DOHH2 (cell line): ENCODE data around the gene YIPF2.
"Not testable (repeated sequence)": the region's sequence is repeated elsewhere in the genome, so short reads cannot be mapped to it uniquely, and the experiment has no call there.

Experiments
- H3F3A ChIP-seq: fragments of 200-600 bp; sonication (generic), shearing (Covaris generic); 2 replicates; pipeline ENCODE4 v1.6.0; 2016; ENCODE audit warnings: antibody characterized with exemption, mild to moderate bottlenecking; ENCODE audit not compliant: control insufficient read depth, insufficient read depth
- H3K27ac ChIP-seq: fragments of 200-600 bp; sonication (generic); 2 replicates; pipeline ENCODE4 v1.5.1; 2014; ENCODE audit warnings: low read depth, mild to moderate bottlenecking, low read length, moderate library complexity
- H3K27me3 ChIP-seq: fragments of 200-600 bp; sonication (generic); 2 replicates; pipeline ENCODE4 v1.6.1; 2014; ENCODE audit warnings: mild to moderate bottlenecking, low read length, mixed read lengths; ENCODE audit not compliant: control insufficient read depth
- H3K36me3 ChIP-seq: fragments of 200-600 bp; sonication (generic); 2 replicates; pipeline ENCODE4 v1.6.1; 2014; ENCODE audit warnings: mild to moderate bottlenecking, low read length, moderate library complexity, mixed read lengths; ENCODE audit not compliant: control insufficient read depth
- H3K4me1 ChIP-seq: fragments of 200-600 bp; sonication (generic); 2 replicates; pipeline ENCODE4 v1.6.1; 2014; ENCODE audit warnings: mild to moderate bottlenecking, low read length, mixed read lengths; ENCODE audit not compliant: control insufficient read depth
- H3K4me2 ChIP-seq: fragments of 200-600 bp; sonication (generic); 2 replicates; pipeline ENCODE4 v1.6.0; 2014; ENCODE audit warnings: mild to moderate bottlenecking, low read length, moderate library complexity
- H3K4me3 ChIP-seq: fragments of 200-600 bp; sonication (generic); 2 replicates; pipeline ENCODE4 v1.5.1; 2014; ENCODE audit warnings: mild to moderate bottlenecking, low read length, mixed read lengths
- H3K79me2 ChIP-seq: fragments of 200-600 bp; sonication (generic); 2 replicates; pipeline ENCODE4 v1.6.1; 2014; ENCODE audit warnings: mild to moderate bottlenecking, low read length, mixed read lengths; ENCODE audit not compliant: control insufficient read depth
- H3K9me2 ChIP-seq: fragments of 200-600 bp; sonication (generic); replicated peaks from 2 replicates; pipeline ENCODE4 v1.6.1; 2014; ENCODE audit warnings: mild to moderate bottlenecking, low read length, mixed read lengths; ENCODE audit not compliant: control insufficient read depth
- H3K9me3 ChIP-seq: fragments of 200-600 bp; sonication (generic); 2 replicates; pipeline ENCODE4 v1.6.1; 2014; ENCODE audit warnings: antibody characterized with exemption, low read length, mixed read lengths; ENCODE audit not compliant: control insufficient read depth, insufficient read depth
- H4K20me1 ChIP-seq: fragments of 200-600 bp; sonication (generic); 2 replicates; pipeline ENCODE4 v1.6.0; 2014; ENCODE audit warnings: low read depth, mild to moderate bottlenecking, antibody characterized with exemption, low read length, moderate library complexity; ENCODE audit not compliant: control insufficient read depth, insufficient read depth
- EZH2phosphoT487 ChIP-seq: fragments of 200-600 bp; sonication (generic); IDR thresholded peaks from 2 replicates; pipeline ENCODE4 v1.6.1; 2017; ENCODE audit warnings: borderline replicate concordance, mild to moderate bottlenecking, antibody characterized with exemption, low read length, moderate library complexity, mixed read lengths
- TF ChIP-seq, protein P1 (sequence below): fragments of 200-600 bp; sonication (generic); IDR thresholded peaks from one replicate; pipeline ENCODE4 v1.5.1; 2014; ENCODE audit warnings: antibody characterized with exemption, mild to moderate bottlenecking, low read depth, low read length; ENCODE audit not compliant: poor library complexity, severe bottlenecking

The YIPF2 gene

GRCh38 chr19:10952809-10953208 is 24.4 kb upstream of the YIPF2 start:
- H3K36me3 ChIP-seq, result no peaks in the 10 kb centered on the region
- peaks cover 41% of the 10 kb centered on the region for H3K4me1 ChIP-seq
- no peaks in the 10 kb centered on the region for H3K79me2 ChIP-seq
- H3F3A ChIP-seq, result peaks cover 6% of the 10 kb centered on the region
- H3K4me2 ChIP-seq, result no peak overlapping the region
- no peaks in the 10 kb centered on the region for H4K20me1 ChIP-seq
- no peak overlapping the region for H3K4me3 ChIP-seq
- H3K9me3 ChIP-seq, result no peaks in the 10 kb centered on the region
- no peaks in the 10 kb centered on the region for H3K9me2 ChIP-seq
- TF ChIP-seq, protein P1, sequence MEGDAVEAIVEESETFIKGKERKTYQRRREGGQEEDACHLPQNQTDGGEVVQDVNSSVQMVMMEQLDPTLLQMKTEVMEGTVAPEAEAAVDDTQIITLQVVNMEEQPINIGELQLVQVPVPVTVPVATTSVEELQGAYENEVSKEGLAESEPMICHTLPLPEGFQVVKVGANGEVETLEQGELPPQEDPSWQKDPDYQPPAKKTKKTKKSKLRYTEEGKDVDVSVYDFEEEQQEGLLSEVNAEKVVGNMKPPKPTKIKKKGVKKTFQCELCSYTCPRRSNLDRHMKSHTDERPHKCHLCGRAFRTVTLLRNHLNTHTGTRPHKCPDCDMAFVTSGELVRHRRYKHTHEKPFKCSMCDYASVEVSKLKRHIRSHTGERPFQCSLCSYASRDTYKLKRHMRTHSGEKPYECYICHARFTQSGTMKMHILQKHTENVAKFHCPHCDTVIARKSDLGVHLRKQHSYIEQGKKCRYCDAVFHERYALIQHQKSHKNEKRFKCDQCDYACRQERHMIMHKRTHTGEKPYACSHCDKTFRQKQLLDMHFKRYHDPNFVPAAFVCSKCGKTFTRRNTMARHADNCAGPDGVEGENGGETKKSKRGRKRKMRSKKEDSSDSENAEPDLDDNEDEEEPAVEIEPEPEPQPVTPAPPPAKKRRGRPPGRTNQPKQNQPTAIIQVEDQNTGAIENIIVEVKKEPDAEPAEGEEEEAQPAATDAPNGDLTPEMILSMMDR, result no peak
- TF ChIP-seq EZH2phosphoT487, result no peak
- no peak overlapping the region for H3K27ac ChIP-seq
- no peaks in the 10 kb centered on the region for H3K27me3 ChIP-seq

GRCh38 chr19:10946958-10947657 is 18.7 kb upstream of the YIPF2 start:
- Histone ChIP-seq H3K9me2 (no peaks in the 10 kb centered on the region), H3K27me3 (no peaks in the 10 kb centered on the region), H3K36me3 (no peaks in the 10 kb centered on the region), H3K27ac (no peak overlapping the region), H3F3A (no peaks in the 10 kb centered on the region), H3K4me2 (no peak overlapping the region), H3K79me2 (no peaks in the 10 kb centered on the region), H3K4me1 (peaks cover 24% of the 10 kb centered on the region), H3K4me3 (no peak overlapping the region), H3K9me3 (no peaks in the 10 kb centered on the region), H4K20me1 (no peaks in the 10 kb centered on the region)
- TF ChIP-seq, protein P1, result no peak
- no peak for TF ChIP-seq EZH2phosphoT487

- no peaks in the 10 kb centered on the region for H4K20me1 ChIP-seq
These were observed 16.8 kb upstream of the YIPF2 start for GRCh38 chr19:10945264-10945663.

GRCh38 chr19:10943412-10943811 is 15.0 kb upstream of the YIPF2 start:
- not testable (repeated sequence) for H3K36me3 ChIP-seq, H3K4me2 ChIP-seq, H3K27me3 ChIP-seq, H3F3A ChIP-seq, H3K9me3 ChIP-seq, H4K20me1 ChIP-seq, H3K4me3 ChIP-seq, H3K9me2 ChIP-seq, H3K79me2 ChIP-seq, H3K27ac ChIP-seq
- peaks cover 22% of the 10 kb centered on the region for H3K4me1 ChIP-seq

More at GRCh38 chr19:10945264-10945663, 16.8 kb upstream of the YIPF2 start:
- Histone ChIP-seq H3K9me3 (no peaks in the 10 kb centered on the region), H3K27ac (no peak overlapping the region), H3K4me1 (peaks cover 19% of the 10 kb centered on the region), H3K9me2 (no peaks in the 10 kb centered on the region), H3F3A (no peaks in the 10 kb centered on the region), H3K36me3 (no peaks in the 10 kb centered on the region), H3K27me3 (no peaks in the 10 kb centered on the region), H3K4me2 (peak overlapping the region; percentile 42), H3K79me2 (no peaks in the 10 kb centered on the region), H3K4me3 (no peak overlapping the region)
- TF ChIP-seq EZH2phosphoT487, result no peak
- TF ChIP-seq, protein P1, result no peak

- H3K27ac ChIP-seq, H3F3A ChIP-seq, H3K4me2 ChIP-seq: not testable (repeated sequence)
These were observed 13.2 kb upstream of the YIPF2 start for GRCh38 chr19:10941649-10942048.

More at GRCh38 chr19:10941649-10942048, 13.2 kb upstream of the YIPF2 start:
- H3K9me3 ChIP-seq, H3K9me2 ChIP-seq, H3K79me2 ChIP-seq, H3K4me3 ChIP-seq, H4K20me1 ChIP-seq, H3K27me3 ChIP-seq, H3K36me3 ChIP-seq: not testable (repeated sequence)
- H3K4me1 ChIP-seq, result peaks cover 26% of the 10 kb centered on the region
